Keratinocyte (primary cell): ENCODE results near the gene NQO2. TPM values are rescaled to one million over a fixed set of nuclear protein-coding genes. Genes with fewer than 3 reads are reported as not detected.

Experiments
- DNase-seq: peaks from one replicate; pipeline ENCODE4 v3.0.0-alpha.2; 2011; ENCODE audit warnings: low read depth, missing footprints, low spot score
- FAIRE-seq: peaks from 2 replicates; lab custom pipeline; 2011; peaks lifted over from hg19 to GRCh38; lab: Jason Lieb, UNC
- H2AFZ ChIP-seq: 2 replicates; pipeline ENCODE4 v1.6.0; 2012; ENCODE audit warnings: low read length, control low read depth, inconsistent platforms; ENCODE audit not compliant: control insufficient read depth
- H3K27ac ChIP-seq: 2 replicates; pipeline ENCODE4 v1.5.1; 2011; ENCODE audit warnings: low read length; ENCODE audit not compliant: control insufficient read depth, insufficient read depth
- H3K27me3 ChIP-seq: 3 replicates; pipeline ENCODE4 v1.6.0; 2011; ENCODE audit warnings: low read length; ENCODE audit not compliant: control insufficient read depth, insufficient read depth; ENCODE audit errors: extremely low read depth
- H3K36me3 ChIP-seq, 2 experiments: 2 replicates in 1 of 2; 3 replicates in 1 of 2; pipeline ENCODE4 v1.5.1; 2011; ENCODE audit warnings: low read length in 2 of 2, mild to moderate bottlenecking in 1 of 2; ENCODE audit not compliant: control insufficient read depth in 2 of 2, insufficient read depth in 2 of 2; ENCODE audit errors: extremely low read depth in 1 of 2
- H3K4me1 ChIP-seq: 3 replicates; pipeline ENCODE4 v1.5.1; 2011; ENCODE audit warnings: low read length; ENCODE audit not compliant: control insufficient read depth, insufficient read depth; ENCODE audit errors: extremely low read depth
- H3K4me2 ChIP-seq: 3 replicates; pipeline ENCODE4 v1.6.0; 2011; ENCODE audit warnings: low read depth, low read length; ENCODE audit not compliant: control insufficient read depth, insufficient read depth; ENCODE audit errors: extremely low read depth
- H3K4me3 ChIP-seq, 3 experiments: fragments of 200-600 bp in 1 of 3; sonication (generic) in 1 of 3; 2 replicates in 2 of 3; 3 replicates in 1 of 3; pipeline ENCODE4 v1.5.1; 2011 to 2016; ENCODE audit warnings: low read length in 3 of 3, mild to moderate bottlenecking in 3 of 3, control low read depth in 2 of 3, inconsistent platforms in 1 of 3, low read depth in 1 of 3, mixed read lengths in 1 of 3, mixed run types in 1 of 3, moderate library complexity in 1 of 3; ENCODE audit not compliant: control insufficient read depth in 2 of 3, insufficient read depth in 2 of 3; ENCODE audit errors: extremely low read depth in 1 of 3
- H3K79me2 ChIP-seq: 2 replicates; pipeline ENCODE4 v1.6.0; 2012; ENCODE audit warnings: low read length; ENCODE audit not compliant: control insufficient read depth, insufficient read depth
- H3K9ac ChIP-seq: 3 replicates; pipeline ENCODE4 v1.6.0; 2011; ENCODE audit warnings: low read length; ENCODE audit not compliant: control insufficient read depth, insufficient read depth; ENCODE audit errors: extremely low read depth
- H3K9me1 ChIP-seq: 3 replicates; pipeline ENCODE4 v1.6.0; 2011; ENCODE audit warnings: low read length; ENCODE audit not compliant: control insufficient read depth, insufficient read depth; ENCODE audit errors: extremely low read depth
- H3K9me3 ChIP-seq: 2 replicates; pipeline ENCODE4 v1.5.1; 2012; ENCODE audit warnings: low read depth, low read length; ENCODE audit not compliant: control insufficient read depth
- H4K20me1 ChIP-seq: 3 replicates; pipeline ENCODE4 v1.6.0; 2011; ENCODE audit warnings: low read length; ENCODE audit not compliant: control insufficient read depth, insufficient read depth; ENCODE audit errors: extremely low read depth
- EZH2 ChIP-seq: IDR thresholded peaks from one replicate; pipeline ENCODE4 v1.6.1; 2012; ENCODE audit warnings: inconsistent platforms, mild to moderate bottlenecking, low read length, moderate library complexity
- dilution Hi-C: fragments of 300-500 bp; cut with MboI; formaldehyde crosslinking; loops from one replicate; pipeline ENCODE4 v1.7.0; 2020; ENCODE audit warnings: low sequenced_read_pairs; ENCODE audit not compliant: extremely low pct_ligation_motif_present
- polyA plus RNA-seq, 5 experiments: library from polyadenylated mRNA; depleted of rRNA in 3 of 5; stranded (reverse) in 3 of 5; stranded (forward) in 1 of 5; unstranded in 1 of 5; fragments of >200 nt; gene quantifications; 1 replicate in 1 of 5; 2 replicates in 3 of 5; 3 replicates in 1 of 5; pipeline versions ENCODE4 v1.2.1 to v1.2.3, GENCODE V29; 2011 to 2012; ENCODE audit warnings: missing spikeins in 2 of 5, low read depth in 1 of 5, low replicate concordance in 1 of 5
- TF ChIP-seq, protein P1 (sequence below), 3 experiments: IDR thresholded peaks in 1 of 3; conservative IDR thresholded peaks in 1 of 3; optimal IDR thresholded peaks in 1 of 3; 2 replicates in 2 of 3; 3 replicates in 1 of 3; pipeline versions ENCODE3 to v1.5.1; 2011; ENCODE audit warnings: low read length in 3 of 3, mild to moderate bottlenecking in 3 of 3, moderate library complexity in 2 of 3, control low read depth in 1 of 3, inconsistent platforms in 1 of 3; ENCODE audit not compliant: insufficient read depth in 2 of 3; ENCODE audit errors: extremely low read depth in 1 of 3

The NQO2 gene
- polyA plus RNA-seq, 1 donor (not counting 4 experiments of a cell fraction or from before 2014, with no cell fraction given) = 22.9 TPM

DNA sequence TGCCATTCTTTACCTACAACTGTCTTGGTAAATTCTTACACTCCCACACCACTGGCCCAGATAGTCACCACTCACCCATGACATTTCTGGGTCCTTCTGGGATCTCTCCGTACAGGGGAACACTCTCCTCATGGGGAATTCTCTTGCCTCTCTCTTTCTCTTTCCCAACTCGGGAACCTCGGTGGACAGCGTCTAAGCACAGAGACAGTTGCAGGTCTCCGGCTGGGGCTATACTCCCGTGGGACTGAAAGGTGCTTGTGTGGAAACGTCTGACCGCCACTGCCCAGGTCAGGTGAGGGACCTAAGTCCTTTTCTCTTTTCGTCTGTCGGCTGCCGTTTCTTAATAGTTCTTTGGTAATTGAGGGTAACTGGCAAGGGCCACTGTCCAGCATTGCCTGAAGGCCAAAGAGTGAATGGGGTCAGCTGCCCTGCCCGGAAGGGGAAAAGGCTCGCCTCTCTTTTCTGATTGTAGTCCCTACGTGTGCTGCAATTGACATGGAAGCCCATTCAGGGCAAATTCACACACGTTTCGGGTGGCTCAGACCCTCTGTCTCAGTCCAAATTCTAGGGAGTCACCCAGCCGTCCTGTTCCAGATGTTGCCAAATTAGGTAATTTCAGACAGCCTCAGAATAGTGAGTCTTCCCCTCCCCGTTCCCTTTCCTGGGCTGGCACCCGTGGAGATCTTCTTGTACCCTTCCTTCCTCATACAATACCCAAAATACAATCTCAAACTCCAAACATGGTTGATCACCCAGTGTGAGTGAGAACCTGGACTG, 37.4 kb downstream of the NQO2 start:
- Histone ChIP-seq H3K4me3 (no peak overlapping the region), H3K4me1 (no peaks in the 10 kb centered on the region), H2AFZ (no peak overlapping the region), H4K20me1 (no peaks in the 10 kb centered on the region), H3K36me3 (no peaks in the 10 kb centered on the region), H3K27me3 (peaks cover 4% of the 10 kb centered on the region), H3K9ac (no peak overlapping the region), H3K4me2 (no peak overlapping the region), H3K27ac (no peak overlapping the region), H3K79me2 (no peaks in the 10 kb centered on the region), H3K9me3 (peaks cover 3% of the 10 kb centered on the region), H3K9me1 (no peaks in the 10 kb centered on the region)
- FAIRE-seq = no peak
- no peak for DNase-seq
- dilution Hi-C loops = no loop called here
- TF ChIP-seq EZH2 = no peak
- TF ChIP-seq, protein P1, sequence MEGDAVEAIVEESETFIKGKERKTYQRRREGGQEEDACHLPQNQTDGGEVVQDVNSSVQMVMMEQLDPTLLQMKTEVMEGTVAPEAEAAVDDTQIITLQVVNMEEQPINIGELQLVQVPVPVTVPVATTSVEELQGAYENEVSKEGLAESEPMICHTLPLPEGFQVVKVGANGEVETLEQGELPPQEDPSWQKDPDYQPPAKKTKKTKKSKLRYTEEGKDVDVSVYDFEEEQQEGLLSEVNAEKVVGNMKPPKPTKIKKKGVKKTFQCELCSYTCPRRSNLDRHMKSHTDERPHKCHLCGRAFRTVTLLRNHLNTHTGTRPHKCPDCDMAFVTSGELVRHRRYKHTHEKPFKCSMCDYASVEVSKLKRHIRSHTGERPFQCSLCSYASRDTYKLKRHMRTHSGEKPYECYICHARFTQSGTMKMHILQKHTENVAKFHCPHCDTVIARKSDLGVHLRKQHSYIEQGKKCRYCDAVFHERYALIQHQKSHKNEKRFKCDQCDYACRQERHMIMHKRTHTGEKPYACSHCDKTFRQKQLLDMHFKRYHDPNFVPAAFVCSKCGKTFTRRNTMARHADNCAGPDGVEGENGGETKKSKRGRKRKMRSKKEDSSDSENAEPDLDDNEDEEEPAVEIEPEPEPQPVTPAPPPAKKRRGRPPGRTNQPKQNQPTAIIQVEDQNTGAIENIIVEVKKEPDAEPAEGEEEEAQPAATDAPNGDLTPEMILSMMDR (optimal IDR thresholded peaks at IDR 0.05 in 1 of 3, IDR thresholded peaks at IDR 0.05 in 1 of 3, conservative IDR thresholded peaks at IDR 0.05 in 1 of 3; ENCODE audit: extremely low read depth in 1 of 3, insufficient read depth in 2 of 3, low read length in 3 of 3) = no peak

DNA sequence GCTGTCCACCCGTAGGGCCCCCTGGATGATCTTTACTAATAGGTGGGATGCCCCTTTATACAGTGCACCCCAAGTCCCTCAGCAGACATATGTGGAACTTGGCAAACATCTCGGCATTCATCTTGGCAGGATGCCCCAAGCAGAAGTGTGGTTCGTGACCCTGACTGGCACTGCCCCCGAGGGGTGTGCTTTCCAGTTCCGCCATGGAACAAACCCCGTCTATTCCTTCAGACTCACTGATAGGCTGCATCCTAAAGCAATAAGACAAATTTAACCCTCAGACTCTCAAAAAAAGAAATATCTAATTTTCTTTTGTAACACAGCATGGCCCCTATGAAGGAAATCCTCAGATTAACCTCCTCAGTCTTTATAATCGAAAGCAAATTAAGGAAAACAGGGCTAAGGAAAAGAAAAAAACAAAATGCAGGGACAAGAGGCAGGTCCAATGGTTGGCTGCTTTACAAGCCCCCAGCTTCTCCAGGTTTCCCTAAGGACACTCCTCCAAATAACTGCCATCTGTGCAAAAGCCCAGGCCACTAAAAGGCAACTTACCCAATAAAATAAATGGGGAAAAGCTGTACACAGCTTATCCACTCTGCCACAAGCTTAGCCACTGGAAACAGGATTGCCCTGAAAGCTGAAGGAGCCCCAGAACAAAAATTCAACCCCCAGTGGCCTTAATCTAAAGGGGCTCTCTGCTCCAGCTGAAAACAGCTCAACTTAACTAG, 38.1 kb downstream of the NQO2 start:
- H3K27ac ChIP-seq = no peak overlapping the region
- TF ChIP-seq EZH2 = no peak
- TF ChIP-seq, protein P1 (optimal IDR thresholded peaks at IDR 0.05 in 1 of 3, IDR thresholded peaks at IDR 0.05 in 1 of 3, conservative IDR thresholded peaks at IDR 0.05 in 1 of 3; ENCODE audit: extremely low read depth in 1 of 3, insufficient read depth in 2 of 3, low read length in 3 of 3) = no peak
- H2AFZ ChIP-seq = no peak overlapping the region

More for the DNA sequence above, 38.1 kb downstream of the NQO2 start:
- H3K9me1 ChIP-seq = no peaks in the 10 kb centered on the region
- H3K36me3 ChIP-seq = no peaks in the 10 kb centered on the region
- H3K4me1 ChIP-seq = no peaks in the 10 kb centered on the region
- DNase-seq = no peak
- H3K27me3 ChIP-seq = peaks cover 4% of the 10 kb centered on the region
- no peak overlapping the region for H3K4me2 ChIP-seq
- peaks cover 3% of the 10 kb centered on the region for H3K9me3 ChIP-seq
- no peak overlapping the region for H3K4me3 ChIP-seq
- dilution Hi-C loops = no loop called here
- FAIRE-seq = no peak
- H3K79me2 ChIP-seq = no peaks in the 10 kb centered on the region
- no peak overlapping the region for H3K9ac ChIP-seq
- H4K20me1 ChIP-seq = no peaks in the 10 kb centered on the region
